GM23338 (cell line): ENCODE data around the gene DAZAP1. TPM values are rescaled to one million over a fixed set of nuclear protein-coding genes. Genes with fewer than 3 reads are reported as not detected.

Experiments
- ATAC-seq: fragments of 200-7000 bp; cut with Tn5 transposase; 3 replicates; pipeline ENCODE4 v1.9.1; 2020
- DNase-seq: peaks from one replicate; pipeline ENCODE4 v3.0.0-alpha.2; 2015; ENCODE audit warnings: low spot score
- H2AFZ ChIP-seq: fragments of 200-600 bp; sonication (generic); 2 replicates; pipeline ENCODE4 v1.8.0; 2016; ENCODE audit warnings: antibody characterized with exemption, mild to moderate bottlenecking, moderate library complexity
- H3F3A ChIP-seq: fragments of 200-600 bp; sonication (generic); replicated peaks from 2 replicates; pipeline ENCODE4 v1.8.0; 2017; ENCODE audit warnings: antibody characterized with exemption, mixed run types, low read depth
- H3K27ac ChIP-seq: fragments of 200-600 bp; sonication (generic); 2 replicates; pipeline ENCODE4 v1.6.1; 2016; ENCODE audit warnings: low read depth
- H3K27me3 ChIP-seq: fragments of 200-600 bp; sonication (generic); 2 replicates; pipeline ENCODE4 v1.8.0; 2016; ENCODE audit warnings: mild to moderate bottlenecking, mixed run types, moderate library complexity; ENCODE audit not compliant: insufficient read depth
- H3K36me3 ChIP-seq: fragments of 200-600 bp; sonication (generic); 2 replicates; pipeline ENCODE4 v1.8.0; 2016; ENCODE audit warnings: mild to moderate bottlenecking; ENCODE audit not compliant: insufficient read depth
- H3K4me1 ChIP-seq: fragments of 200-600 bp; sonication (generic); 2 replicates; pipeline ENCODE4 v1.8.0; 2016; ENCODE audit warnings: mild to moderate bottlenecking, moderate library complexity; ENCODE audit not compliant: insufficient read depth
- H3K4me2 ChIP-seq: fragments of 200-600 bp; sonication (generic); 2 replicates; pipeline ENCODE4 v1.7.1; 2017; ENCODE audit warnings: mixed run types
- H3K4me3 ChIP-seq: fragments of 200-600 bp; sonication (generic); 2 replicates; pipeline ENCODE4 v1.6.1; 2016; ENCODE audit warnings: mixed run types
- H3K79me2 ChIP-seq: fragments of 200-600 bp; sonication (generic); replicated peaks from 2 replicates; pipeline ENCODE4 v1.8.0; 2017; ENCODE audit warnings: mild to moderate bottlenecking; ENCODE audit not compliant: insufficient read depth
- H3K9me2 ChIP-seq: fragments of 200-600 bp; sonication (generic); 2 replicates; pipeline ENCODE4 v1.8.0; 2017; ENCODE audit not compliant: insufficient read depth
- H4K20me1 ChIP-seq: fragments of 200-600 bp; sonication (generic); replicated peaks from 2 replicates; pipeline ENCODE4 v1.8.0; 2017; ENCODE audit warnings: mild to moderate bottlenecking; ENCODE audit not compliant: insufficient read depth
- H3K27ac Mint-ChIP-seq: 2 replicates; pipeline ENCODE4 v1.8.0; 2020; ENCODE audit warnings: inconsistent platforms, mild to moderate bottlenecking, moderate library complexity, mixed read lengths
- H3K27me3 Mint-ChIP-seq: 3 replicates; pipeline ENCODE4 v1.8.0; 2022; ENCODE audit warnings: low read depth, mild to moderate bottlenecking, moderate library complexity, mixed read lengths, inconsistent platforms; ENCODE audit not compliant: insufficient read depth, poor library complexity
- H3K36me3 Mint-ChIP-seq: 3 replicates; pipeline ENCODE4 v1.8.0; 2021; ENCODE audit warnings: low read depth, mild to moderate bottlenecking, inconsistent platforms, moderate library complexity, mixed read lengths
- H3K4me1 Mint-ChIP-seq: 3 replicates; pipeline ENCODE4 v1.8.0; 2020; ENCODE audit warnings: mild to moderate bottlenecking, inconsistent platforms, mixed read lengths
- H3K4me3 Mint-ChIP-seq: 3 replicates; pipeline ENCODE4 v1.8.0; 2021; ENCODE audit warnings: moderate library complexity, mild to moderate bottlenecking, inconsistent platforms, mixed read lengths
- H3K9me3 Mint-ChIP-seq: 3 replicates; pipeline ENCODE4 v1.8.0; 2020; ENCODE audit warnings: moderate library complexity, mild to moderate bottlenecking, inconsistent platforms, mixed read lengths
- CREB1 ChIP-seq: fragments of 250-450 bp; sonication (Bioruptor Pico); IDR thresholded peaks from 2 replicates; pipeline ENCODE4 v1.5.0; 2020; ENCODE audit warnings: low read depth, mild to moderate bottlenecking, moderate library complexity
- NANOG ChIP-seq: IDR thresholded peaks from 2 replicates; pipeline ENCODE4 v1.6.1; 2016; ENCODE audit warnings: antibody characterized with exemption, borderline replicate concordance
- STAT1 ChIP-seq: IDR thresholded peaks from one replicate; pipeline ENCODE4 v1.6.1; 2016; ENCODE audit warnings: antibody characterized with exemption; ENCODE audit not compliant: unreplicated experiment
- ZNF331 ChIP-seq: fragments of 250-450 bp; sonication (Bioruptor Pico); IDR thresholded peaks from 2 replicates; pipeline ENCODE4 v1.5.0; 2020; ENCODE audit warnings: low read depth, mild to moderate bottlenecking, moderate library complexity
- polyA plus RNA-seq: library from polyadenylated mRNA; unstranded; fragments of >200 nt; fragmentation: Nextera tagmentation; extraction: Ambion mirVana; gene quantifications from 2 replicates; pipeline ENCODE4 v1.2.1, GENCODE V29; 2016
- total RNA-seq: library from RNA; depleted of rRNA; stranded (reverse); fragments of >200 nt; shearing (Covaris generic); gene quantifications from 2 replicates; pipeline ENCODE4 v1.2.3, GENCODE V29; 2014
- TF ChIP-seq, protein P1 (sequence below): fragments of 250-450 bp; sonication (Bioruptor Pico); IDR thresholded peaks from 2 replicates; pipeline ENCODE4 v1.5.0; 2020; ENCODE audit warnings: mild to moderate bottlenecking, moderate library complexity

DAZAP1 gene
- total and polyA plus RNA-seq, 2 experiments from 2014 or later, result 44.1 to 194 TPM

DNA sequence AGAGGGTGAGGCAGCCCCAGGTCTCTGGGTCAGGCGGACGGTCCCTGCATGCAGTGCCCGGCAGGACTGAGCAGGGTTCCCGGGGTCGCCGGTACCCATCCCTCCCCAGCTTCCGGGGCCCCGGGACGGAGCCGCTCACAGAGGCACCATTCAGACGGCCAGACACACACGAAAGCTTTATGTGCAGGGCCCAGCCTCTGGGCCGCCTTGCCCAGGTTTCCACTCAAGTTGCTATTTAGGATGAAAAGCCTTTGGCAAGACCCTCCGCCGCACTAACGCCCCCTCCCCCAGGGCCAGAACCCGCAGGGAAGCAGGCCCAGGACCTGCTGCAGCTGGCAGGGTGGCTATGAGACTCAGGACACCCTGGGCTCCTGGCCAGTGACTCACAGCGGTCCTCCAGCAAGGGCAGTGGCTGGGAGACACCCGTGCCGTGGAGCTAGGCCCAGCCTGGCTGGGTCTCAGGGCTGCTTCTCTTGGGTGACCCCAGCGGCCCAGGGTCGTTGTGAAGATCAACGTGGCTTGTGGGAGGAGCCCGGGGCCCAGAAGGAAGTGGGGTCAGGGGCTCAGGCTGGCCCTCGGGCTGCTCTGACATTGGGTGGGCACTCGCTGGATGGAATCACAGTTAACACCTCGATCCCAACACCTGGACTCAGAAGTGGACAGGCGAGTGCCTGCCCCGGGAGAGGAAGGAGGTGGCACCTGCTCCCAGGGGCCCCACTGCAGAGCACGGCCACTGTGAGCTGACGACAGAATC is 66.8 kb downstream of the DAZAP1 start:
- H3K27ac ChIP-seq, result no peak overlapping the region
- no peak overlapping the region for H3K4me2 ChIP-seq
- H3K27me3 Mint-ChIP-seq, result peaks cover 37% of the 10 kb centered on the region
- 0 out of 2 replicates have a peak, but pooled peaks cover 5% of the 10 kb centered on the region for H3K36me3 ChIP-seq
- peaks cover 6% of the 10 kb centered on the region; the same call in 2 of the 3 replicates for H3K36me3 Mint-ChIP-seq
- peaks cover 10% of the 10 kb centered on the region; the same call in 1 of the 2 replicates for H3K4me1 ChIP-seq
- H3K4me3 ChIP-seq, result no peak overlapping the region
- no peak overlapping the region for H3K4me3 Mint-ChIP-seq
- no peak overlapping the region for H3K27ac Mint-ChIP-seq
- peaks cover 19% of the 10 kb centered on the region for H3K79me2 ChIP-seq
- TF ChIP-seq CREB1 (CRISPR knock-in tag), result no peak
- TF ChIP-seq ZNF331, result no peak
- no peak for TF ChIP-seq STAT1
- TF ChIP-seq NANOG, result no peak
- TF ChIP-seq, protein P1, sequence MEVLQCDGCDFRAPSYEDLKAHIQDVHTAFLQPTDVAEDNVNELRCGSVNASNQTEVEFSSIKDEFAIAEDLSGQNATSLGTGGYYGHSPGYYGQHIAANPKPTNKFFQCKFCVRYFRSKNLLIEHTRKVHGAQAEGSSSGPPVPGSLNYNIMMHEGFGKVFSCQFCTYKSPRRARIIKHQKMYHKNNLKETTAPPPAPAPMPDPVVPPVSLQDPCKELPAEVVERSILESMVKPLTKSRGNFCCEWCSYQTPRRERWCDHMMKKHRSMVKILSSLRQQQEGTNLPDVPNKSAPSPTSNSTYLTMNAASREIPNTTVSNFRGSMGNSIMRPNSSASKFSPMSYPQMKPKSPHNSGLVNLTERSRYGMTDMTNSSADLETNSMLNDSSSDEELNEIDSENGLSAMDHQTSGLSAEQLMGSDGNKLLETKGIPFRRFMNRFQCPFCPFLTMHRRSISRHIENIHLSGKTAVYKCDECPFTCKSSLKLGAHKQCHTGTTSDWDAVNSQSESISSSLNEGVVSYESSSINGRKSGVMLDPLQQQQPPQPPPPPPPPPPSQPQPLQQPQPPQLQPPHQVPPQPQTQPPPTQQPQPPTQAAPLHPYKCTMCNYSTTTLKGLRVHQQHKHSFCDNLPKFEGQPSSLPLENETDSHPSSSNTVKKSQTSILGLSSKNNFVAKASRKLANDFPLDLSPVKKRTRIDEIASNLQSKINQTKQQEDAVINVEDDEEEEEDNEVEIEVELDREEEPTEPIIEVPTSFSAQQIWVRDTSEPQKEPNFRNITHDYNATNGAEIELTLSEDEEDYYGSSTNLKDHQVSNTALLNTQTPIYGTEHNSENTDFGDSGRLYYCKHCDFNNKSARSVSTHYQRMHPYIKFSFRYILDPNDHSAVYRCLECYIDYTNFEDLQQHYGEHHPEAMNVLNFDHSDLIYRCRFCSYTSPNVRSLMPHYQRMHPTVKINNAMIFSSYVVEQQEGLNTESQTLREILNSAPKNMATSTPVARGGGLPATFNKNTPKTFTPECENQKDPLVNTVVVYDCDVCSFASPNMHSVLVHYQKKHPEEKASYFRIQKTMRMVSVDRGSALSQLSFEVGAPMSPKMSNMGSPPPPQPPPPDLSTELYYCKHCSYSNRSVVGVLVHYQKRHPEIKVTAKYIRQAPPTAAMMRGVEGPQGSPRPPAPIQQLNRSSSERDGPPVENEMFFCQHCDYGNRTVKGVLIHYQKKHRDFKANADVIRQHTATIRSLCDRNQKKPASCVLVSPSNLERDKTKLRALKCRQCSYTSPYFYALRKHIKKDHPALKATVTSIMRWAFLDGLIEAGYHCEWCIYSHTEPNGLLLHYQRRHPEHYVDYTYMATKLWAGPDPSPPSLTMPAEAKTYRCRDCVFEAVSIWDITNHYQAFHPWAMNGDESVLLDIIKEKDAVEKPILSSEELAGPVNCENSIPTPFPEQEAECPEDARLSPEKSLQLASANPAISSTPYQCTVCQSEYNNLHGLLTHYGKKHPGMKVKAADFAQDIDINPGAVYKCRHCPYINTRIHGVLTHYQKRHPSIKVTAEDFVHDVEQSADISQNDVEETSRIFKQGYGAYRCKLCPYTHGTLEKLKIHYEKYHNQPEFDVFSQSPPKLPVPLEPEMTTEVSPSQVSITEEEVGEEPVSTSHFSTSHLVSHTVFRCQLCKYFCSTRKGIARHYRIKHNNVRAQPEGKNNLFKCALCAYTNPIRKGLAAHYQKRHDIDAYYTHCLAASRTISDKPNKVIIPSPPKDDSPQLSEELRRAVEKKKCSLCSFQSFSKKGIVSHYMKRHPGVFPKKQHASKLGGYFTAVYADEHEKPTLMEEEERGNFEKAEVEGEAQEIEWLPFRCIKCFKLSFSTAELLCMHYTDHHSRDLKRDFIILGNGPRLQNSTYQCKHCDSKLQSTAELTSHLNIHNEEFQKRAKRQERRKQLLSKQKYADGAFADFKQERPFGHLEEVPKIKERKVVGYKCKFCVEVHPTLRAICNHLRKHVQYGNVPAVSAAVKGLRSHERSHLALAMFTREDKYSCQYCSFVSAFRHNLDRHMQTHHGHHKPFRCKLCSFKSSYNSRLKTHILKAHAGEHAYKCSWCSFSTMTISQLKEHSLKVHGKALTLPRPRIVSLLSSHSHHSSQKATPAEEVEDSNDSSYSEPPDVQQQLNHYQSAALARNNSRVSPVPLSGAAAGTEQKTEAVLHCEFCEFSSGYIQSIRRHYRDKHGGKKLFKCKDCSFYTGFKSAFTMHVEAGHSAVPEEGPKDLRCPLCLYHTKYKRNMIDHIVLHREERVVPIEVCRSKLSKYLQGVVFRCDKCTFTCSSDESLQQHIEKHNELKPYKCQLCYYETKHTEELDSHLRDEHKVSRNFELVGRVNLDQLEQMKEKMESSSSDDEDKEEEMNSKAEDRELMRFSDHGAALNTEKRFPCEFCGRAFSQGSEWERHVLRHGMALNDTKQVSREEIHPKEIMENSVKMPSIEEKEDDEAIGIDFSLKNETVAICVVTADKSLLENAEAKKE (CRISPR knock-in tag), result no peak
- peaks cover 40% of the 10 kb centered on the region for H3K27me3 ChIP-seq
- peaks cover 30% of the 10 kb centered on the region for H4K20me1 ChIP-seq
- no peaks in the 10 kb centered on the region for H3K9me2 ChIP-seq
- peaks cover 23% of the 10 kb centered on the region for H3F3A ChIP-seq
- H3K4me1 Mint-ChIP-seq, result peaks cover 10% of the 10 kb centered on the region; the same call in 2 of the 3 replicates
- no peak for ATAC-seq
- no peak overlapping the region for H2AFZ ChIP-seq
- no peak for DNase-seq
- H3K9me3 Mint-ChIP-seq, result 0 out of 3 replicates have a peak, but pooled peaks cover 3% of the 10 kb centered on the region
